IPS-NIHi7 (cell line): ENCODE data around the gene TADA2A.
A peak's percentile ranks its signal among the peaks of the same experiment; 100 is the strongest.

Experiments used
- DNase-seq: peaks from one replicate; pipeline ENCODE4 v3.0.0; 2012; ENCODE audit warnings: mixed read lengths; ENCODE audit errors: extremely low spot score

TADA2A gene

DNA sequence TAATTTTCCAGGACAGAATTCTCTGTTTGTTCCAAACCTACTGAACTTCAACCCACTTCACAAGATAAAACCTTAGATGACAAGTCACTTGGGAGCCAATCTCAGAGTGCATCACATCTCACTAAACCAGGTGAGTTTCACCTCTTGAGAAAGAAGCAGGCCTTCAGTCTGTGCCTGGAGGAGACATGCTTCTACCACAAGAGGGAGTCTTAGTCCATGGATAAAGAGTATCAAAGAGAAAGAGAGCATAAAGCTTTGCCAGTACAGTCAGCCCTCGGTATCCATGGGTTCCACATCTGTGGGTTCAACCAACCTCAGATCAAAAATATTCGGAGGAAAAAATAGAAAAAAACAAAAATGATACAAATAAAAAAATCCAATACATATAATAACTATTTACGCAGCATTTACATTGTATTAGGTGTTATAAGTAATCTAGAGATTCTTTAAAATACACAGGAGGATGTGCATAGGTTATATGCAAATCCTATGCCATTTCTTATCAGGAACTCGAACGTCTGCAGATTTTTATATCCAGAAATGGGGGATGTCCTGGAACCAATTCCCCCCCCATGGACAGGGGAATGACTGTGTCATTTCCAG is 120.7 kb downstream of the TADA2A start:
- DNase-seq = peak; percentile 73
